Natural killer cell treated with Interleukin-12 subunit alpha and Interleukin-12 subunit beta and Interleukin-15 and Interleukin-18, amount 100 ng/mL, for 72 hours (primary cell): ENCODE results near the gene CDKAL1. TPM values are rescaled to one million over a fixed set of nuclear protein-coding genes. Genes with fewer than 3 reads are reported as not detected.

Experiments
- ATAC-seq, 2 donors: fragments of 150-1000 bp; cut with Tn5 transposase in 1 of 2; sonication (Bioruptor Pico), chemical (Tn5 transposase) in 1 of 2; 2 replicates each; pipeline ENCODE4 v1.10.0; 2021
- DNase-seq: peaks from one replicate; pipeline ENCODE4 v3.0.0; 2022; ENCODE audit warnings: low spot score
- H3K27ac Mint-ChIP-seq, 2 donors: 1 replicate in 1 of 2; 2 replicates in 1 of 2; pipeline ENCODE4 v1.8.0; 2022; ENCODE audit warnings: mixed read lengths in 2 of 2, mild to moderate bottlenecking in 1 of 2, moderate library complexity in 1 of 2
- H3K27me3 Mint-ChIP-seq, 2 donors: 1 replicate in 1 of 2; 2 replicates in 1 of 2; pipeline ENCODE4 v1.8.0; 2022; ENCODE audit warnings: mixed read lengths in 2 of 2
- H3K36me3 Mint-ChIP-seq: one replicate; pipeline ENCODE4 v1.8.0; 2022; ENCODE audit warnings: mixed read lengths
- H3K4me1 Mint-ChIP-seq, 2 donors: 1 replicate in 1 of 2; 2 replicates in 1 of 2; pipeline ENCODE4 v1.8.0; 2022; ENCODE audit warnings: low read depth in 2 of 2, mixed read lengths in 2 of 2, mild to moderate bottlenecking in 1 of 2
- H3K4me3 Mint-ChIP-seq: one replicate; pipeline ENCODE4 v1.8.0; 2022; ENCODE audit warnings: mixed read lengths
- H3K9me3 Mint-ChIP-seq: 2 replicates; pipeline ENCODE4 v1.8.0; 2022; ENCODE audit warnings: mixed read lengths
- total RNA-seq, 2 donors: library from RNA; stranded (reverse); gene quantifications; one replicate each; pipeline ENCODE4 v1.2.3, GENCODE V29; 2022

The CDKAL1 gene
- total RNA-seq, 2 donors from 2014 or later = 33.7 to 43.8 TPM

- Mint-ChIP-seq H3K4me3 (no peak overlapping the region), H3K4me1 (peaks cover 0 to 2% of the 10 kb centered on the region in 2 donors)
These were observed 604.2 kb downstream of the CDKAL1 start for GRCh38 chr6:21138336-21139069.

GRCh38 chr6:21140966-21141365 lies 606.7 kb downstream of the CDKAL1 start:
- H3K27ac Mint-ChIP-seq = no peak overlapping the region
- ATAC-seq = no peak

More at GRCh38 chr6:21138336-21139069, 604.2 kb downstream of the CDKAL1 start:
- Mint-ChIP-seq H3K27me3 (no peaks in the 10 kb centered on the region), H3K27ac (no peak overlapping the region), H3K9me3 (no peaks in the 10 kb centered on the region), H3K36me3 (peaks cover 10% of the 10 kb centered on the region)
- ATAC-seq = no peak
- DNase-seq = no peak

GRCh38 chr6:21141616-21142303 lies 607.5 kb downstream of the CDKAL1 start:
- no peak overlapping the region for H3K4me3 Mint-ChIP-seq
- ATAC-seq (no peak), DNase-seq (no peak)
- no peaks in the 10 kb centered on the region for H3K27me3 Mint-ChIP-seq
- no peaks in the 10 kb centered on the region for H3K9me3 Mint-ChIP-seq
- peaks cover 0 to 2% of the 10 kb centered on the region in 2 donors for H3K4me1 Mint-ChIP-seq
- peaks cover 10% of the 10 kb centered on the region for H3K36me3 Mint-ChIP-seq
- no peak overlapping the region for H3K27ac Mint-ChIP-seq

More at GRCh38 chr6:21140966-21141365, 606.7 kb downstream of the CDKAL1 start:
- no peaks in the 10 kb centered on the region for H3K9me3 Mint-ChIP-seq
- no peaks in the 10 kb centered on the region for H3K27me3 Mint-ChIP-seq
- H3K4me1 Mint-ChIP-seq = peaks cover 0 to 2% of the 10 kb centered on the region in 2 donors
- DNase-seq = no peak
- H3K36me3 Mint-ChIP-seq = peaks cover 10% of the 10 kb centered on the region
- H3K4me3 Mint-ChIP-seq = no peak overlapping the region

- no peaks in the 10 kb centered on the region for H3K9me3 Mint-ChIP-seq
- ATAC-seq (no peak), DNase-seq (no peak)
- H3K27me3 Mint-ChIP-seq = no peaks in the 10 kb centered on the region
- no peak overlapping the region for H3K27ac Mint-ChIP-seq
- H3K4me3 Mint-ChIP-seq = no peak overlapping the region
- peaks cover 10% of the 10 kb centered on the region for H3K36me3 Mint-ChIP-seq
- H3K4me1 Mint-ChIP-seq = peaks cover 0 to 2% of the 10 kb centered on the region in 2 donors
These were observed 608.5 kb downstream of the CDKAL1 start for GRCh38 chr6:21142741-21143140.

- Mint-ChIP-seq H3K27me3 (no peaks in the 10 kb centered on the region), H3K27ac (no peak overlapping the region), H3K36me3 (peaks cover 10% of the 10 kb centered on the region), H3K4me1 (peaks cover 0 to 2% of the 10 kb centered on the region in 2 donors), H3K4me3 (no peak overlapping the region), H3K9me3 (no peaks in the 10 kb centered on the region)
- no peak for ATAC-seq
- DNase-seq = no peak
These were observed 609.4 kb downstream of the CDKAL1 start for GRCh38 chr6:21143645-21144044.

GRCh38 chr6:21144928-21145327 lies 610.7 kb downstream of the CDKAL1 start:
- Mint-ChIP-seq H3K27me3 (no peaks in the 10 kb centered on the region), H3K4me1 (peaks cover 0 to 2% of the 10 kb centered on the region in 2 donors), H3K4me3 (no peak overlapping the region), H3K27ac (no peak overlapping the region), H3K36me3 (peaks cover 10% of the 10 kb centered on the region), H3K9me3 (no peaks in the 10 kb centered on the region)
- ATAC-seq (no peak), DNase-seq (no peak)

GRCh38 chr6:21147995-21148394 lies 613.7 kb downstream of the CDKAL1 start:
- H3K27me3 Mint-ChIP-seq = no peaks in the 10 kb centered on the region
- no peaks in the 10 kb centered on the region for H3K9me3 Mint-ChIP-seq
- no peak overlapping the region for H3K4me3 Mint-ChIP-seq
- H3K4me1 Mint-ChIP-seq = peaks cover 0 to under 1% of the 10 kb centered on the region in 2 donors
- H3K27ac Mint-ChIP-seq = no peak overlapping the region
- H3K36me3 Mint-ChIP-seq = no peaks in the 10 kb centered on the region
- DNase-seq (no peak), ATAC-seq (no peak)

- H3K9me3 Mint-ChIP-seq = no peaks in the 10 kb centered on the region
- H3K36me3 Mint-ChIP-seq = no peaks in the 10 kb centered on the region
- DNase-seq = no peak
- ATAC-seq = no peak
- no peaks in the 10 kb centered on the region for H3K4me1 Mint-ChIP-seq
- H3K4me3 Mint-ChIP-seq = no peak overlapping the region
- H3K27me3 Mint-ChIP-seq = no peaks in the 10 kb centered on the region
- H3K27ac Mint-ChIP-seq = no peak overlapping the region
These were observed 615.2 kb downstream of the CDKAL1 start for GRCh38 chr6:21149470-21149869.

- H3K4me3 Mint-ChIP-seq = no peak overlapping the region
- no peaks in the 10 kb centered on the region for H3K4me1 Mint-ChIP-seq
- H3K9me3 Mint-ChIP-seq = no peaks in the 10 kb centered on the region
- no peaks in the 10 kb centered on the region for H3K36me3 Mint-ChIP-seq
- ATAC-seq (no peak), DNase-seq (no peak)
- H3K27me3 Mint-ChIP-seq = no peaks in the 10 kb centered on the region
- no peak overlapping the region for H3K27ac Mint-ChIP-seq
These were observed 616.4 kb downstream of the CDKAL1 start for GRCh38 chr6:21150667-21151066.

- Mint-ChIP-seq H3K9me3 (no peaks in the 10 kb centered on the region), H3K36me3 (no peaks in the 10 kb centered on the region), H3K27me3 (no peaks in the 10 kb centered on the region), H3K4me1 (no peaks in the 10 kb centered on the region), H3K27ac (no peak overlapping the region), H3K4me3 (no peak overlapping the region)
- no peak for DNase-seq
- ATAC-seq = no peak
These were observed 616.9 kb downstream of the CDKAL1 start for GRCh38 chr6:21151119-21151518.

GRCh38 chr6:21151530-21151929 lies 617.3 kb downstream of the CDKAL1 start:
- H3K9me3 Mint-ChIP-seq = no peaks in the 10 kb centered on the region
- H3K27ac Mint-ChIP-seq = no peak overlapping the region
- DNase-seq (no peak), ATAC-seq (no peak)
- no peaks in the 10 kb centered on the region for H3K4me1 Mint-ChIP-seq
- H3K27me3 Mint-ChIP-seq = no peaks in the 10 kb centered on the region
- H3K4me3 Mint-ChIP-seq = no peak overlapping the region
- H3K36me3 Mint-ChIP-seq = no peaks in the 10 kb centered on the region

- Mint-ChIP-seq H3K4me1 (peaks cover 5 to 7% of the 10 kb centered on the region in 2 donors), H3K4me3 (no peak overlapping the region), H3K27ac (no peak overlapping the region), H3K27me3 (no peaks in the 10 kb centered on the region), H3K9me3 (no peaks in the 10 kb centered on the region), H3K36me3 (no peaks in the 10 kb centered on the region)
- ATAC-seq = no peak
- no peak for DNase-seq
These were observed 623.1 kb downstream of the CDKAL1 start for GRCh38 chr6:21157186-21157929.

- ATAC-seq = no peak
These were observed 623.9 kb downstream of the CDKAL1 start for GRCh38 chr6:21158149-21158548.

GRCh38 chr6:21158873-21159272 lies 624.6 kb downstream of the CDKAL1 start:
- DNase-seq (no peak), ATAC-seq (no peak)
- Mint-ChIP-seq H3K4me3 (no peak overlapping the region), H3K4me1 (peaks cover 12 to 19% of the 10 kb centered on the region in 2 donors), H3K9me3 (no peaks in the 10 kb centered on the region), H3K27ac (no peak overlapping the region), H3K27me3 (no peaks in the 10 kb centered on the region), H3K36me3 (no peaks in the 10 kb centered on the region)

More at GRCh38 chr6:21158149-21158548, 623.9 kb downstream of the CDKAL1 start:
- Mint-ChIP-seq H3K36me3 (no peaks in the 10 kb centered on the region), H3K9me3 (no peaks in the 10 kb centered on the region), H3K27ac (no peak overlapping the region), H3K4me3 (no peak overlapping the region), H3K27me3 (no peaks in the 10 kb centered on the region), H3K4me1 (peaks cover 10 to 12% of the 10 kb centered on the region in 2 donors)
- no peak for DNase-seq
